ENCODE data around the gene MED12.

DNA sequence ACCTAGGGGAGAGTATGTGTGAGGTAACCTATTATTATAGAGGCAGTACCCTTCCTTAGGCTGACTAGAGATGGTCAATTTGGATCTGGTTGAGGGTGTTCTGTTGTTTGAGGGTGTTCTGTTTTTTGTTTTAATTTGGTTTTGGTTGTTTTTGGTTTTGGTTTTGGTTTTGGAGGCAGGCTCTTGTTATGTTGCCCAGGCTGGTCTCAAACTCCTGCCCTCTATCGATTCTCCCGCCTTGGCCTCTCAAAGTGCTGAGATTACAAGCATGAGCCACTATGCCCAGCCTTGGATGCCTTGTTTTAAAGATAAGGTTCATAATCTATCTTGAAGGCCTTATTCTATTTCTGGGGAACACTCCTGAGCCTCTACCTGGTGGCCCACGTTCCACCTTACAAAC is 12.8 kb upstream of the MED12 start:
- TF ChIP-seq CTCF (IDR thresholded peaks at IDR 0.05) (no peak), POLR2AphosphoS5 (IDR thresholded peaks at IDR 0.05) (no peak), POLR2A (IDR thresholded peaks at IDR 0.05) (no peak)
